ENCODE data around the gene ETFA. TPM values are rescaled to one million over a fixed set of nuclear protein-coding genes. Genes with fewer than 3 reads are reported as not detected.

Gene ETFA
- total and polyA plus RNA-seq, 9 of the 15 experiments (the other 6 are each of a cell fraction or from before 2014, with no cell fraction given): 130 to 543 (median 232) TPM

DNA sequence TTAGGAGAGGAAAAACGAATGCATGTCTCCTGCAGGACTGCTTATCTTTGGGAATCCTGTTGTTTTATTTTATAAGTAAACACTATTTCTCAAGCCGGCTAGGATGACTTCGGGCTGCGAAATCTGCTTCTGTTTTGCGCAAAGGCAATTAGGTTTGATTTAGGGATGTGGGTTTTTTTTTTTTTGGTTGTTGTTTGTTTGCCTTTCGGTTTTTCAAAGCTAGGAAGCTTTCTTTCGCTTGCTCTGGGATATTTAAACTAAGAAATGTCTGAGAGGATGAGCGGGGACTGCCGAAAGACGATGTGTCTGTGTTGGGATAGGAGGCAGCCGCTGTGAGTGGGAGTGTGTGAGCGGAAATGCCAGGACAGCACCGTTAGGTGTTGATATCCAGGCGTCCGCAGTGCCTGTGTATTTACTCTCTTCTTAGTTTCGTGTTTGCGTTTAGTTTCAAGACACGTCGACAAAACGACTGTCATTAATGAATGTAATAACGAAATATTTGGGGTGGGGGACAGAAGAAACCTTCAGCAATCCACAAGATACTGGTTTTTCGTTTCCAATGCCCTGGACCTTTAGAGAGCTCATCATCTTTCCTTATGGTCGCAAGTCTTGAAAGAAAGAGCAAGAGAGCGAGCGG is 25.9 kb upstream of the ETFA start (continued):
- TF ChIP-seq, protein P1, sequence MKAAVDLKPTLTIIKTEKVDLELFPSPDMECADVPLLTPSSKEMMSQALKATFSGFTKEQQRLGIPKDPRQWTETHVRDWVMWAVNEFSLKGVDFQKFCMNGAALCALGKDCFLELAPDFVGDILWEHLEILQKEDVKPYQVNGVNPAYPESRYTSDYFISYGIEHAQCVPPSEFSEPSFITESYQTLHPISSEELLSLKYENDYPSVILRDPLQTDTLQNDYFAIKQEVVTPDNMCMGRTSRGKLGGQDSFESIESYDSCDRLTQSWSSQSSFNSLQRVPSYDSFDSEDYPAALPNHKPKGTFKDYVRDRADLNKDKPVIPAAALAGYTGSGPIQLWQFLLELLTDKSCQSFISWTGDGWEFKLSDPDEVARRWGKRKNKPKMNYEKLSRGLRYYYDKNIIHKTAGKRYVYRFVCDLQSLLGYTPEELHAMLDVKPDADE (conservative IDR thresholded peaks at IDR 0.05; ENCODE audit: control insufficient read depth, low read depth, low read length): peak; percentile 62; the same call in 1 of the 2 replicates
- TF ChIP-seq SIN3A (IDR thresholded peaks at IDR 0.05; ENCODE audit: borderline replicate concordance in 2 of 2, control insufficient read depth in 1 of 2, low read depth in 2 of 2, low read length in 2 of 2) (peak in 1 of 2 experiments; percentile 80; a peak in 1 of 4 replicates), MAFK (IDR thresholded peaks at IDR 0.05; ENCODE audit: low read length) (no peak), CEBPB (tag; IDR thresholded peaks at IDR 0.05) (no peak), ZNF311 (CRISPR knock-in tag; IDR thresholded peaks at IDR 0.05) (no peak), CREBBP (IDR thresholded peaks at IDR 0.05; ENCODE audit: low read depth, low read length) (no peak), ZNF316 (IDR thresholded peaks at IDR 0.05) (no peak), NCOA4 (IDR thresholded peaks at IDR 0.05; ENCODE audit: partially characterized antibody) (no peak), ARHGAP35 (IDR thresholded peaks at IDR 0.05; ENCODE audit: partially characterized antibody) (no peak), TBP (optimal IDR thresholded peaks at IDR 0.05; ENCODE audit: low read depth, low read length) (peak; percentile 6), ZFPM2 (CRISPR knock-in tag; IDR thresholded peaks at IDR 0.05) (no peak), HDAC1 (IDR thresholded peaks at IDR 0.05) (no peak; a peak in 1 of 4 replicates), ZNF75A (CRISPR knock-in tag; IDR thresholded peaks at IDR 0.05) (no peak), TRIM28 (IDR thresholded peaks at IDR 0.05) (no peak), GATAD2A (IDR thresholded peaks at IDR 0.05) (peak; percentile 23; the same call in 1 of the 2 replicates), ZNF174 (CRISPR knock-in tag; IDR thresholded peaks at IDR 0.05) (no peak), SOX6 (IDR thresholded peaks at IDR 0.05) (no peak), DDX20 (tag; IDR thresholded peaks at IDR 0.05; ENCODE audit: low read depth) (no peak), ZNF165 (CRISPR knock-in tag; IDR thresholded peaks at IDR 0.05; ENCODE audit: borderline replicate concordance) (no peak), ZNF778 (CRISPR knock-in tag; IDR thresholded peaks at IDR 0.05) (no peak), FIP1L1 (IDR thresholded peaks at IDR 0.05; ENCODE audit: low read depth, low read length, poor library complexity, severe bottlenecking) (no peak), ASH1L (IDR thresholded peaks at IDR 0.05; ENCODE audit: borderline replicate concordance, low read depth, partially characterized antibody) (no peak)
- TF ChIP-seq, protein P2, sequence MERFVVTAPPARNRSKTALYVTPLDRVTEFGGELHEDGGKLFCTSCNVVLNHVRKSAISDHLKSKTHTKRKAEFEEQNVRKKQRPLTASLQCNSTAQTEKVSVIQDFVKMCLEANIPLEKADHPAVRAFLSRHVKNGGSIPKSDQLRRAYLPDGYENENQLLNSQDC (CRISPR knock-in tag; IDR thresholded peaks at IDR 0.05): no peak
- TF ChIP-seq, protein P3, sequence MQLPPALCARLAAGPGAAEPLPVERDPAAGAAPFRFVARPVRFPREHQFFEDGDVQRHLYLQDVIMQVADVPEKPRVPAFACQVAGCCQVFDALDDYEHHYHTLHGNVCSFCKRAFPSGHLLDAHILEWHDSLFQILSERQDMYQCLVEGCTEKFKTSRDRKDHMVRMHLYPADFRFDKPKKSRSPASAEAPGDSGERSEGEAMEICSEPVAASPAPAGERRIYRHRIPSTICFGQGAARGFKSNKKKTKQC (CRISPR knock-in tag; IDR thresholded peaks at IDR 0.05): no peak
- TF ChIP-seq, protein P4, sequence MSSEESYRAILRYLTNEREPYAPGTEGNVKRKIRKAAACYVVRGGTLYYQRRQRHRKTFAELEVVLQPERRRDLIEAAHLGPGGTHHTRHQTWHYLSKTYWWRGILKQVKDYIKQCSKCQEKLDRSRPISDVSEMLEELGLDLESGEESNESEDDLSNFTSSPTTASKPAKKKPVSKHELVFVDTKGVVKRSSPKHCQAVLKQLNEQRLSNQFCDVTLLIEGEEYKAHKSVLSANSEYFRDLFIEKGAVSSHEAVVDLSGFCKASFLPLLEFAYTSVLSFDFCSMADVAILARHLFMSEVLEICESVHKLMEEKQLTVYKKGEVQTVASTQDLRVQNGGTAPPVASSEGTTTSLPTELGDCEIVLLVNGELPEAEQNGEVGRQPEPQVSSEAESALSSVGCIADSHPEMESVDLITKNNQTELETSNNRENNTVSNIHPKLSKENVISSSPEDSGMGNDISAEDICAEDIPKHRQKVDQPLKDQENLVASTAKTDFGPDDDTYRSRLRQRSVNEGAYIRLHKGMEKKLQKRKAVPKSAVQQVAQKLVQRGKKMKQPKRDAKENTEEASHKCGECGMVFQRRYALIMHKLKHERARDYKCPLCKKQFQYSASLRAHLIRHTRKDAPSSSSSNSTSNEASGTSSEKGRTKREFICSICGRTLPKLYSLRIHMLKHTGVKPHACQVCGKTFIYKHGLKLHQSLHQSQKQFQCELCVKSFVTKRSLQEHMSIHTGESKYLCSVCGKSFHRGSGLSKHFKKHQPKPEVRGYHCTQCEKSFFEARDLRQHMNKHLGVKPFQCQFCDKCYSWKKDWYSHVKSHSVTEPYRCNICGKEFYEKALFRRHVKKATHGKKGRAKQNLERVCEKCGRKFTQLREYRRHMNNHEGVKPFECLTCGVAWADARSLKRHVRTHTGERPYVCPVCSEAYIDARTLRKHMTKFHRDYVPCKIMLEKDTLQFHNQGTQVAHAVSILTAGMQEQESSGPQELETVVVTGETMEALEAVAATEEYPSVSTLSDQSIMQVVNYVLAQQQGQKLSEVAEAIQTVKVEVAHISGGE (CRISPR knock-in tag; IDR thresholded peaks at IDR 0.05): no peak
